Measurements from ENCODE around the gene ATXN10.

Gene ATXN10

DNA sequence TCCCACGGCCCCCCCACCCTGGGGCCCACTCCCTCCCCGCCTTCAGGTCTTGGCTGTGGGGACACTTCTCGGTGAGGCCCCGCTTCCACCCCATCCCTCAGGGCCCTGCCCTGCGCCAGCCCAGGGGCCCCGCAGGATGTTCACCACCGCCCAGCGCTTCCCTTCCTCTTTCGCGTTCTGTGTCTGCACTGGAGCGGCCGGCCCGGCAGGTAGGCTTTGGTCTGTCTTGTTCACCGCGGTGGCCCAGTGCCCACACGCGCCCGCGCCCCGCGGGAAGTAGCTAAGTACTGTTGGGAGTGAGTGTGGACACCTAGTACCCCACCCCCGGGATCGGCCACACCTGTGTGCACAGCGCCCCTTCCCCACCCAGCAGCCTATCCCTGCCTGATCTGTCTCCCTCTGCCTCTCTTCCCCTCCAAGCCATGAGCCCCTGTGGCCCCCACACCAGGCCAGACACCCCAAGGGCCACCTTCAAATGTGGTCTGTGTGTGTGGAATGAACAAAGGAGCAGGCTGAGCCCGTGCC lies 219.9 kb downstream of the ATXN10 start:
- in situ Hi-C loops (cut with HindIII; ENCODE audit: low sequenced_read_pairs), result no loop called here
- H3K4me3 ChIP-seq (ENCODE audit: low read depth, low read length), result no peak overlapping the region
- TF ChIP-seq, protein P1, sequence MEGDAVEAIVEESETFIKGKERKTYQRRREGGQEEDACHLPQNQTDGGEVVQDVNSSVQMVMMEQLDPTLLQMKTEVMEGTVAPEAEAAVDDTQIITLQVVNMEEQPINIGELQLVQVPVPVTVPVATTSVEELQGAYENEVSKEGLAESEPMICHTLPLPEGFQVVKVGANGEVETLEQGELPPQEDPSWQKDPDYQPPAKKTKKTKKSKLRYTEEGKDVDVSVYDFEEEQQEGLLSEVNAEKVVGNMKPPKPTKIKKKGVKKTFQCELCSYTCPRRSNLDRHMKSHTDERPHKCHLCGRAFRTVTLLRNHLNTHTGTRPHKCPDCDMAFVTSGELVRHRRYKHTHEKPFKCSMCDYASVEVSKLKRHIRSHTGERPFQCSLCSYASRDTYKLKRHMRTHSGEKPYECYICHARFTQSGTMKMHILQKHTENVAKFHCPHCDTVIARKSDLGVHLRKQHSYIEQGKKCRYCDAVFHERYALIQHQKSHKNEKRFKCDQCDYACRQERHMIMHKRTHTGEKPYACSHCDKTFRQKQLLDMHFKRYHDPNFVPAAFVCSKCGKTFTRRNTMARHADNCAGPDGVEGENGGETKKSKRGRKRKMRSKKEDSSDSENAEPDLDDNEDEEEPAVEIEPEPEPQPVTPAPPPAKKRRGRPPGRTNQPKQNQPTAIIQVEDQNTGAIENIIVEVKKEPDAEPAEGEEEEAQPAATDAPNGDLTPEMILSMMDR (IDR thresholded peaks at IDR 0.05; ENCODE audit: low read depth, low read length), result no peak
- DNase-seq (ENCODE audit: low read depth, low spot score), result no peak

DNA sequence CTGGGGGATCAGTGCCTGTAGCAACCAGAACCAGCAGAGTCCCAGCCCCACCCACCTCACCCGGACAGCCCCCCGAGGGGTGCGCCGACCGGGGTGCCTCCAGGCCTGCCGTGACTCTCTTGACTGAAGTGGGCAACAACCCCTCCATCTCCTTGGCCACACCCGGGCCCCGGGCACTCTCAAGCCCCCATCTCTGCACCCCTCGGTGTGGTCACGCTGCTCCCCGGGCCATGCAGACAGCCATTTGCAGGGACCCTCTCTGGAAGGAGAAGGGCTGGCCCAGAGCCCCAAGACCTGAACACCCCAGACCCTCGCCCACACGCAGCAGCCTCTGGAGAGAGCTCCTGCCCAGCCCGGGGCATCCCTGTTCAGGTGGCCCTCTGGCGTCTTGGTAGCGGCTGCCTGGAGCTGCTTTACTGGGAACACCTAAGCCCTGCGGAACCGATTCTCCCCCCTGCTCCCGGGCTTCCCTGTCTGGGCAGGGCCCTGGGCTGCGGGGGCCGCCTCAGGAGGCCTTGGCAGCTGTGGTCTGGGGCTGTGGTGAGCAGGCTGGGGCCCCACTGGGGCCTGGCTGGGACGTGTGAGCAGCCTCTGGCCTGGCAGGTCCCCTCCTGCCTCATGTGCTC lies 220.5 kb downstream of the ATXN10 start:
- DNase-seq (ENCODE audit: low read depth, low spot score), result no peak
- TF ChIP-seq, protein P1 (IDR thresholded peaks at IDR 0.05; ENCODE audit: low read depth, low read length), result no peak
- in situ Hi-C loops (cut with HindIII; ENCODE audit: low sequenced_read_pairs), result no loop called here
- no peak overlapping the region for H3K4me3 ChIP-seq (ENCODE audit: low read depth, low read length)

DNA sequence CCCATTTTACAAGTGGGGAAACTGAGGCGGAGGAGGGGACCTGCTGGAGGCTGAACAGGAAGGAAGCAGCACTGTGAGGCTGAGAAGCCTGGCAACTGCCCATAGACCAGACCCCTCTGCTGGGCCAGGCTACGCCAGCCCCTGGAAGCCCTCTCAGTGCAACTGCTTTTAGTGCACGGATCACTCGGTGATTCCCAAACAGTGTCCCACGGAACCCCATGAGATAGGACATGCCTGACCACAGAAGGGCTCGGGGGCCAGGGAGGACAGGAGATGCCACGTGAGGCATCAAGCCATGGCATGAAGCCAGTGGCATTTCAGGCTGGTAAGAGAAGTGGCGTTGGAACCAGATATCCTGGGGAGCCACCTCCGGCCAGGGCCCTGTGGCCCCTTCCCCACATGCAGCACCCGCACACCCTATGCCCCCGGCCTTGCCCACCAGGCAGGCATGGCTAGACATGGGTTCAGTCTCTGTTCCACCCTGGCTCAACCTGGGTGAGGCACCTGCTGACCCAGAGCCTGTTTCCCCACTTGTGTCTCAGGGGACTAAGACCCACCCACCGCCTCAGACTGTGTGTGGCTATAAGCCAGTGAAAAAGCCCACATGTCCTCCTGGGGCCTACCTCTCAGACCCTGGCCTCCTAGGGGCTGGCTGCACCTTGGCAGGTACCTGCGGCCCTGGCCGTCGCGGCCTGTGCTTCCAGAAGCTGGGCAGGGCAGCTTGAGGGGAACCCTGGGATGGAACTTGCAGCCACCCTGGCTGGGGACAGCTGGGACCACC lies 221.2 kb downstream of the ATXN10 start:
- DNase-seq (ENCODE audit: low read depth, low spot score), result no peak
- no peak overlapping the region for H3K4me3 ChIP-seq (ENCODE audit: low read depth, low read length)
- TF ChIP-seq, protein P1 (IDR thresholded peaks at IDR 0.05; ENCODE audit: low read depth, low read length), result no peak
- in situ Hi-C loops (cut with HindIII; ENCODE audit: low sequenced_read_pairs), result no loop called here

DNA sequence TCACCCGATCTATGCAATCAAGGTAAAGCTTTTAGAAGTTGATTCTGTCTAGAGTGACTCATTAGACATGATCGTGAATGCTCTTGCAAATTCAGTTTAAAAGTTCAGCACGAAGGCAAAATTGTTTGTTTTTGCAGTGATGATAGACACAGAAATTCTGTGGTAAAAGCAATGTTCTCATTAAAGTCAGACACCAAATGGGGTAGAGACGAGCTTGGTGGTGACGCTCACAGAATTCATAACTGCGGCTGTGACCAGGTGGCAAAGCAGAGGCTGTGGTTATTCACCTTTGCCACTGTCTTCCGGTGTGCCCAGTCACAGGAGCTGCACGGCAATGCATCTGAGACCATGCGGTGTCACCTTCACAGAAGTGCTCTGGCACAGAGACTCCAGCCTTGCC lies 221.9 kb downstream of the ATXN10 start:
- no peak for DNase-seq (ENCODE audit: low read depth, low spot score)
- H3K4me3 ChIP-seq (ENCODE audit: low read depth, low read length), result no peak overlapping the region
- TF ChIP-seq, protein P1 (IDR thresholded peaks at IDR 0.05; ENCODE audit: low read depth, low read length), result no peak
- in situ Hi-C loops (cut with HindIII; ENCODE audit: low sequenced_read_pairs), result no loop called here

Measured in astrocyte of the spinal cord (primary cell).